HepG2 (cell line): ENCODE results near the gene TCFL5. TPM values are rescaled to one million over a fixed set of nuclear protein-coding genes. Genes with fewer than 3 reads are reported as not detected.

Experiments
- ATAC-seq: fragments of 200-7000 bp; cut with Tn5 transposase; 3 replicates; pipeline ENCODE4 v1.9.1; 2020; ENCODE audit warnings: mild to moderate bottlenecking, moderate library complexity
- BruUV-seq: library from RNA; stranded (reverse); fragments of 400-500 nt; replicated peaks from 2 replicates; lab custom pipeline; 2021; lab: Mats Ljungman, UMichigan
- CTCF ChIA-PET: fragments of 300-600 bp; formaldehyde crosslinking; extraction: SDS; loops from one replicate; lab custom pipeline; 2021; ENCODE audit warnings: low total read pairs, inconsistent platforms, low intra/inter-chr PET ratio; lab: Yijun Ruan, JAX
- POLR2A ChIA-PET: fragments of 350-600 bp; sonication (Branson Sonifier 250); formaldehyde crosslinking; loops from one replicate; lab custom pipeline; 2020; ENCODE audit warnings: antibody characterized with exemption, inconsistent platforms; lab: Yijun Ruan, JAX
- DNase-seq: peaks from one replicate; pipeline ENCODE4 v3.0.0-alpha.2; 2015; ENCODE audit warnings: low spot score
- FAIRE-seq: peaks from 3 replicates; lab custom pipeline; 2011; peaks lifted over from hg19 to GRCh38; lab: Jason Lieb, UNC
- H2AFZ ChIP-seq: one replicate; pipeline ENCODE4 v1.6.1; 2011; ENCODE audit warnings: low read length, inconsistent platforms
- H3K27ac ChIP-seq: fragments of 300-600 bp; 3 replicates; pipeline ENCODE4 v1.8.0; 2011; ENCODE audit warnings: mixed run types, mild to moderate bottlenecking, mixed read lengths, low read length, inconsistent platforms; ENCODE audit not compliant: insufficient read depth; ENCODE audit errors: extremely low read length
- H3K27me3 ChIP-seq, 2 experiments: fragments of 200-600 bp in 1 of 2; 2 replicates in 1 of 2; 3 replicates in 1 of 2; pipeline versions ENCODE4 v1.6.0 to v1.8.0; 2011; ENCODE audit warnings: low read length in 2 of 2, mild to moderate bottlenecking in 2 of 2, moderate library complexity in 2 of 2, inconsistent platforms in 1 of 2; ENCODE audit not compliant: insufficient read depth in 2 of 2, control insufficient read depth in 1 of 2
- H3K36me3 ChIP-seq, 2 experiments: fragments of 200-600 bp in 1 of 2; replicated peaks in 1 of 2; 2 replicates in 1 of 2; 3 replicates in 1 of 2; pipeline versions ENCODE4 v1.5.1 to v1.8.0; 2011; ENCODE audit warnings: low read length in 2 of 2, inconsistent platforms in 1 of 2; ENCODE audit not compliant: insufficient read depth in 2 of 2, control insufficient read depth in 1 of 2
- H3K4me1 ChIP-seq: 2 replicates; pipeline ENCODE4 v1.5.1; 2012; ENCODE audit warnings: low read length, inconsistent platforms; ENCODE audit not compliant: insufficient read depth
- H3K4me2 ChIP-seq: 2 replicates; pipeline ENCODE4 v1.6.0; 2011; ENCODE audit warnings: low read depth, low read length, inconsistent platforms
- H3K4me3 ChIP-seq, 3 experiments: fragments of 200-600 bp in 1 of 3; sonication (generic), shearing (Covaris generic) in 1 of 3; replicated peaks in 1 of 3; 2 replicates each; pipeline ENCODE4 v1.5.1; 2011 to 2016; ENCODE audit warnings: low read length in 3 of 3, inconsistent platforms in 2 of 3, low read depth in 2 of 3, mild to moderate bottlenecking in 2 of 3, control low read depth in 1 of 3, mixed read lengths in 1 of 3; ENCODE audit not compliant: insufficient read depth in 1 of 3
- H3K79me2 ChIP-seq: one replicate; pipeline ENCODE4 v1.6.1; 2011; ENCODE audit warnings: low read length, inconsistent platforms; ENCODE audit not compliant: insufficient read depth
- H3K9ac ChIP-seq: 2 replicates; pipeline ENCODE4 v1.6.0; 2011; ENCODE audit warnings: mild to moderate bottlenecking, low read depth, low read length, inconsistent platforms; ENCODE audit not compliant: insufficient read depth
- H3K9me3 ChIP-seq: 2 replicates; pipeline ENCODE4 v1.5.1; 2012; ENCODE audit warnings: mild to moderate bottlenecking, low read length
- H4K20me1 ChIP-seq: 2 replicates; pipeline ENCODE4 v1.6.0; 2011; ENCODE audit warnings: inconsistent platforms, mild to moderate bottlenecking, low read length, moderate library complexity; ENCODE audit not compliant: insufficient read depth
- CCAR2 ChIP-seq: fragments of 200-400 bp; formaldehyde crosslinking; optimal IDR thresholded peaks from 2 replicates; pipeline ENCODE3; 2018; ENCODE audit warnings: low read depth, mild to moderate bottlenecking, low read length, moderate library complexity
- EED ChIP-seq: sonication (generic); formaldehyde crosslinking; IDR thresholded peaks from 2 replicates; pipeline ENCODE4 v1.5.0; 2020; ENCODE audit warnings: mild to moderate bottlenecking, missing genetic modification reagents
- ETV6 ChIP-seq: sonication (generic); formaldehyde crosslinking; conservative IDR thresholded peaks from 2 replicates; pipeline ENCODE4 v1.4.0; 2020; ENCODE audit warnings: missing genetic modification reagents
- KDM2A ChIP-seq: sonication (generic); formaldehyde crosslinking; IDR thresholded peaks from 2 replicates; pipeline ENCODE4 v1.4.0; 2020; ENCODE audit warnings: low read depth, missing genetic modification reagents, borderline replicate concordance
- KDM5A ChIP-seq: fragments of 200-600 bp; sonication (generic); IDR thresholded peaks from 2 replicates; pipeline ENCODE4 v1.7.0; 2018; ENCODE audit warnings: antibody characterized with exemption, mild to moderate bottlenecking, low read length, borderline replicate concordance
- KLF16 ChIP-seq, 2 experiments: sonication (generic) in 1 of 2; formaldehyde crosslinking in 1 of 2; IDR thresholded peaks; 2 replicates each; pipeline versions ENCODE4 v1.6.1 to v1.8.0; 2016 to 2023; ENCODE audit warnings: missing genetic modification reagents in 2 of 2, missing compliant biosample characterization in 1 of 2
- NFIB ChIP-seq: sonication (generic); formaldehyde crosslinking; IDR thresholded peaks from 2 replicates; pipeline ENCODE4 v1.9.0; 2021; ENCODE audit warnings: missing genetic modification reagents, mild to moderate bottlenecking, borderline replicate concordance
- RORA ChIP-seq: sonication (generic); formaldehyde crosslinking; IDR thresholded peaks from 2 replicates; pipeline ENCODE4 v1.5.0; 2020; ENCODE audit warnings: mild to moderate bottlenecking, missing genetic modification reagents, moderate library complexity
- STAT5B ChIP-seq: sonication (generic); formaldehyde crosslinking; IDR thresholded peaks from 2 replicates; pipeline ENCODE4 v1.4.0; 2020; ENCODE audit warnings: missing genetic modification reagents
- ZBTB37 ChIP-seq: sonication (generic); formaldehyde crosslinking; IDR thresholded peaks from 2 replicates; pipeline ENCODE4 v1.4.0; 2020; ENCODE audit warnings: mild to moderate bottlenecking, missing genetic modification reagents
- ZFP1 ChIP-seq: IDR thresholded peaks from 2 replicates; pipeline ENCODE4 v1.6.1; 2016
- ZFX ChIP-seq: sonication (generic); formaldehyde crosslinking; IDR thresholded peaks from 2 replicates; pipeline ENCODE4 v1.4.0; 2020; ENCODE audit warnings: mild to moderate bottlenecking, low read depth, missing genetic modification reagents, moderate library complexity
- ZNF10 ChIP-seq: sonication (generic); formaldehyde crosslinking; IDR thresholded peaks from 2 replicates; pipeline ENCODE4 v1.4.0; 2020; ENCODE audit warnings: mild to moderate bottlenecking, low read depth, missing genetic modification reagents, borderline replicate concordance
- ZNF205 ChIP-seq: IDR thresholded peaks from 2 replicates; pipeline ENCODE4 v1.6.1; 2018; ENCODE audit warnings: missing biosample characterization, missing genetic modification reagents
- ZNF24 ChIP-seq: fragments of 450-650 bp; IDR thresholded peaks from 2 replicates; pipeline ENCODE4 v1.6.1; 2017; ENCODE audit warnings: antibody characterized with exemption, mild to moderate bottlenecking
- ZNF280D ChIP-seq: sonication (generic); formaldehyde crosslinking; IDR thresholded peaks from 2 replicates; pipeline ENCODE4 v1.5.1; 2020; ENCODE audit warnings: mild to moderate bottlenecking, missing genetic modification reagents
- ZSCAN9 ChIP-seq: IDR thresholded peaks from 2 replicates; pipeline ENCODE4 v1.6.1; 2016; ENCODE audit warnings: borderline replicate concordance
- WGBS: methylation state at CpG from one replicate; pipeline ENCODE4 v1.1.6; 2017; ENCODE audit warnings: low lambda C conversion rate; 5-methylcytosine and 5-hydroxymethylcytosine counted together
- in situ Hi-C: cut with HindIII; loops from 2 replicates; pipeline ENCODE4 v1.10.0; 2017; ENCODE audit warnings: low pct_unique_long_range_greater_than_20kb; ENCODE audit not compliant: extremely low pct_ligation_motif_present
- intact Hi-C: fragments of 100-400 bp; cut with micrococcal nuclease; formaldehyde crosslinking; loops from one replicate; pipeline ENCODE4 v1.10.0; 2022; ENCODE audit not compliant: unreplicated experiment
- polyA plus RNA-seq, 8 experiments: library from polyadenylated mRNA; depleted of rRNA in 3 of 8; stranded (reverse) in 7 of 8; unstranded in 1 of 8; fragments of >200 nt; fragmentation: Illumina TruSeq in 4 of 8; extraction: Trizol in 4 of 8; gene quantifications; 2 replicates each; pipeline versions ENCODE4 v1.2.1 to v1.2.3, GENCODE V29; 2011 to 2016; ENCODE audit warnings: low read depth in 4 of 8, missing spikeins in 1 of 8, mixed read lengths in 1 of 8; ENCODE audit not compliant: insufficient read depth in 1 of 8
- total RNA-seq, 5 experiments: library from RNA; depleted of rRNA; stranded (reverse); fragments of >200 nt; fragmentation: Illumina TruSeq; extraction: Trizol; gene quantifications; 2 replicates each; pipeline ENCODE4 v1.2.3, GENCODE V29; 2016; ENCODE audit warnings: low read depth in 1 of 5

The TCFL5 gene
- total and polyA plus RNA-seq, 2 of the 13 experiments (the other 11 are each of a cell fraction or from before 2014, with no cell fraction given): 14.8 to 20.0 TPM

GRCh38 chr20:62795023-62795761 lies 66.4 kb downstream of the TCFL5 start (continued):
- peak; percentile 71 for TF ChIP-seq ZFX (CRISPR knock-in tag)
- peak; percentile 41; the same call in 1 of the 2 replicates for TF ChIP-seq STAT5B (CRISPR knock-in tag)
- 0 out of 4 replicates have a peak, but pooled peaks of 1 of the 2 experiments have one; percentile 22 for TF ChIP-seq KLF16 (CRISPR knock-in tag; IDR thresholded peaks at IDR 0.05)
- peak; percentile 62; the same call in 1 of the 2 replicates for TF ChIP-seq ETV6
- TF ChIP-seq, all 625 proteins: peak for 320

GRCh38 chr20:62794007-62794724 lies 67.5 kb downstream of the TCFL5 start:
- H3K9me3 ChIP-seq: no peaks in the 10 kb centered on the region
- 2% methylated on average over 14 of the region's 69 CpGs for WGBS
- peak overlapping the region; percentile 15 for H2AFZ ChIP-seq
- peak overlapping the region; percentile 66 to 82 (median 79) for H3K4me3 ChIP-seq
- ChIA-PET POLR2A (interaction anchor here (0.7 to 4.2 kb wide), 35 partner anchors 8 to 728 kb away, joined by 3 to 110 read pairs (median 5); partner anchors contain the start of genes COL9A3, DIDO1, GID8 and OGFR), CTCF (no interaction called here)
- H4K20me1 ChIP-seq: peaks cover 5% of the 10 kb centered on the region; the same call in 1 of the 2 replicates
- H3K27me3 ChIP-seq: peaks cover 5 to 29% of the 10 kb centered on the region in 2 experiments; a peak in 4 of 5 replicates
- peak overlapping the region; percentile 89 for H3K27ac ChIP-seq
- H3K9ac ChIP-seq: peak overlapping the region; percentile 84
- intact Hi-C loops: loop anchor here (1.0 to 10.0 kb wide), 4 partner anchors 12 to 419 kb away; no protein-coding TSS in a partner anchor
- H3K79me2 ChIP-seq: peaks cover 8% of the 10 kb centered on the region
- peak; percentile 73 for ATAC-seq
- H3K4me2 ChIP-seq: peak overlapping the region; percentile 99
- H3K4me1 ChIP-seq: peaks cover 46% of the 10 kb centered on the region
- BruUV-seq: no TSS peak
- peak; percentile 47 for FAIRE-seq
- peak; percentile 94 for DNase-seq
- in situ Hi-C loops: loop anchor here (5.0 to 25.0 kb wide), 3 partner anchors 127 to 282 kb away; no protein-coding TSS in a partner anchor
- peaks cover 12 to 16% of the 10 kb centered on the region in 2 experiments; a peak in 4 of 5 replicates for H3K36me3 ChIP-seq
- TF ChIP-seq EED: no peak; the same call in 1 of the 2 replicates
- TF ChIP-seq ZNF280D (CRISPR knock-in tag): peak; percentile 48; the same call in 1 of the 2 replicates
- TF ChIP-seq ZSCAN9: no peak; the same call in 1 of the 2 replicates
- TF ChIP-seq KDM2A (CRISPR knock-in tag): peak; percentile 65
- no peak for TF ChIP-seq NFIB (CRISPR knock-in tag)
- TF ChIP-seq KDM5A: no peak
- no peak for TF ChIP-seq RORA
- no peak; the same call in 1 of the 2 replicates for TF ChIP-seq ZBTB37
- no peak for TF ChIP-seq ZNF24
- TF ChIP-seq CCAR2: no peak
- TF ChIP-seq ZFP1 (CRISPR knock-in tag): peak; percentile 48; the same call in 1 of the 2 replicates
- TF ChIP-seq ZNF205: peak; percentile 44; the same call in 1 of the 2 replicates
- TF ChIP-seq ZNF10: no peak
